BJ (cell line): Measurements from ENCODE around the gene CEP43. TPM values are rescaled to one million over a fixed set of nuclear protein-coding genes. Genes with fewer than 3 reads are reported as not detected.

ENCODE experiments used
- CTCF ChIA-PET: fragments of 350-600 bp; formaldehyde crosslinking; extraction: SDS; loops from one replicate; lab custom pipeline; 2021; ENCODE audit warnings: antibody characterized with exemption, inconsistent platforms; lab: Yijun Ruan, JAX
- POLR2A ChIA-PET: fragments of 300-600 bp; sonication (Branson Sonifier 250); formaldehyde crosslinking; extraction: SDS; loops from one replicate; lab custom pipeline; 2021; ENCODE audit warnings: antibody characterized with exemption; lab: Charles Lee
- DNase-seq: peaks from one replicate; pipeline ENCODE4 v3.0.0-alpha.2; 2011; ENCODE audit warnings: low read depth
- H3K27me3 ChIP-seq: 2 replicates; pipeline ENCODE4 v1.6.0; 2011; ENCODE audit warnings: low read length; ENCODE audit not compliant: control insufficient read depth, insufficient read depth
- H3K36me3 ChIP-seq: 2 replicates; pipeline ENCODE4 v1.5.1; 2011; ENCODE audit warnings: low read length; ENCODE audit not compliant: control insufficient read depth, insufficient read depth
- H3K4me3 ChIP-seq: 2 replicates; pipeline ENCODE4 v1.5.1; 2011; ENCODE audit warnings: low read depth, mild to moderate bottlenecking, control low read depth, low read length
- CTCF ChIP-seq: IDR thresholded peaks from 2 replicates; pipeline ENCODE4 v1.5.1; 2011; ENCODE audit warnings: low read depth, mild to moderate bottlenecking, control low read depth, inconsistent platforms, low read length, moderate library complexity; ENCODE audit not compliant: insufficient read depth
- polyA plus RNA-seq: library from polyadenylated mRNA; depleted of rRNA; stranded (reverse); fragments of >200 nt; gene quantifications from 2 replicates; pipeline ENCODE4 v1.2.3, GENCODE V29; 2011; rRNA removed
- small RNA-seq: library from RNA; depleted of rRNA; stranded (forward); fragments of <200 nt; gene quantifications from one replicate; pipeline ENCODE3, GENCODE V24; 2012; ENCODE audit warnings: low replicate concordance, low read depth; ENCODE audit not compliant: insufficient read length

CEP43 gene
- polyA plus RNA-seq, 1 experiment, result 5.6 TPM

GRCh38 chr6:167044696-167045095 lies 45.5 kb downstream of the CEP43 start:
- Histone ChIP-seq H3K27me3 (no peaks in the 10 kb centered on the region), H3K4me3 (no peak overlapping the region), H3K36me3 (peaks cover 2% of the 10 kb centered on the region)
- no peak for TF ChIP-seq CTCF
- ChIA-PET CTCF (interaction anchor here (0.6 to 1.2 kb wide), 2 partner anchors 30 to 55 kb away, joined by 3 read pairs; no protein-coding TSS in a partner anchor), POLR2A (no interaction called here)
- no peak for DNase-seq

- Histone ChIP-seq H3K36me3 (peaks cover 2% of the 10 kb centered on the region), H3K27me3 (no peaks in the 10 kb centered on the region), H3K4me3 (no peak overlapping the region)
- POLR2A ChIA-PET, result no interaction called here
- no peak for DNase-seq
- TF ChIP-seq CTCF, result 0 out of 2 replicates have a peak, but pooled peaks have one; percentile 12
- CTCF ChIA-PET, result no interaction called here
These were observed 46.8 kb downstream of the CEP43 start for GRCh38 chr6:167045828-167046580.

GRCh38 chr6:167046861-167047495 lies 47.8 kb downstream of the CEP43 start:
- POLR2A ChIA-PET, result no interaction called here

GRCh38 chr6:167047554-167047953 lies 48.4 kb downstream of the CEP43 start:
- no peaks in the 10 kb centered on the region; the same call in none of the 2 replicates for H3K36me3 ChIP-seq
- POLR2A ChIA-PET, result no interaction called here
- no peak for TF ChIP-seq CTCF
- CTCF ChIA-PET, result interaction anchor here (1.2 kb wide), 1 partner anchor 23 kb away, joined by 3 read pairs; no protein-coding TSS in a partner anchor
- no peak overlapping the region for H3K4me3 ChIP-seq
- H3K27me3 ChIP-seq, result no peaks in the 10 kb centered on the region
- DNase-seq, result no peak

More at GRCh38 chr6:167046861-167047495, 47.8 kb downstream of the CEP43 start:
- peaks cover 2% of the 10 kb centered on the region for H3K36me3 ChIP-seq
- H3K27me3 ChIP-seq, result no peaks in the 10 kb centered on the region
- TF ChIP-seq CTCF, result no peak
- CTCF ChIA-PET, result interaction anchor here (1.2 kb wide), 1 partner anchor 23 kb away, joined by 3 read pairs; no protein-coding TSS in a partner anchor
- no peak for DNase-seq
- H3K4me3 ChIP-seq, result no peak overlapping the region

Small RNA genes within 50 kb of the gene (small RNA-seq; reads per million reads assigned to genes)
- 1.3 reads per million for gene MIR3939

Other genes starting within 250 kb of the CEP43 start
- gene RNASET2, start 42.8 kb upstream of the CEP43 start, polyA plus RNA-seq, result 24.7 and 28.4 TPM in 2 replicates
- gene CCR6, start 123.7 kb downstream of the CEP43 start, polyA plus RNA-seq, result not detected in 2 replicates
- not detected in 2 replicates for gene GPR31, start 158.6 kb downstream of the CEP43 start, polyA plus RNA-seq